Esophagus muscularis mucosa (tissue), 3 donors: ENCODE data around the gene POLR3F.

Experiments
- POLR2A ChIP-seq: fragments of 450-650 bp; IDR thresholded peaks from one replicate; pipeline ENCODE4 v1.6.1; 2017; ENCODE audit warnings: antibody characterized with exemption, moderate library complexity, mild to moderate bottlenecking, low read depth
- POLR2AphosphoS5 ChIP-seq, 2 donors: sonication (generic); formaldehyde crosslinking; IDR thresholded peaks; one replicate each; pipeline ENCODE4 v1.6.1; 2017; ENCODE audit warnings: antibody characterized with exemption in 2 of 2
- TF ChIP-seq, protein P1 (sequence below), 3 experiments: fragments of 200-600 bp in 2 of 3; fragments of 450-650 bp in 1 of 3; sonication (generic) in 2 of 3; IDR thresholded peaks; one replicate each; pipeline ENCODE4 v1.5.1; 2017 to 2019; ENCODE audit warnings: antibody characterized with exemption in 3 of 3, mild to moderate bottlenecking in 2 of 3, moderate library complexity in 1 of 3

DNA sequence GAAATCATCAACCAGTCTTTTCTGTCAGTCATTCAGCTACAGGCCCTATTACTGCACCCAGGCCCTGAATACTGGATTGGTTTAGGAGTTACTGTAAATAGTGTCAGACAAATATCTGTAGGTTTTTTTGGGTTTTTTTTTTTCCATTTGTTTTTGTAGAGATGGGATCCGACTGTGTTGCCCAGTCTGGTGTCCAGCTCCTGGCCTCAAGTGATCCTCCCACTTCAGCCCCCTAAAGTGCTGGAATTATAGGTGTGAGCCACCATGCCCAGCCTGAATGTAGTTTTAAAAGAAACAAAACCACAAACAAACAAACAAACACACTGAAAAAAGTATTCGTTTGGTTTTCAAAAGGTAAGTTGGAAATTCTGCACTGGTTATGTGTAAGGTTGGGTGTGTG, 40.0 kb upstream of the POLR3F start:
- TF ChIP-seq, protein P1, sequence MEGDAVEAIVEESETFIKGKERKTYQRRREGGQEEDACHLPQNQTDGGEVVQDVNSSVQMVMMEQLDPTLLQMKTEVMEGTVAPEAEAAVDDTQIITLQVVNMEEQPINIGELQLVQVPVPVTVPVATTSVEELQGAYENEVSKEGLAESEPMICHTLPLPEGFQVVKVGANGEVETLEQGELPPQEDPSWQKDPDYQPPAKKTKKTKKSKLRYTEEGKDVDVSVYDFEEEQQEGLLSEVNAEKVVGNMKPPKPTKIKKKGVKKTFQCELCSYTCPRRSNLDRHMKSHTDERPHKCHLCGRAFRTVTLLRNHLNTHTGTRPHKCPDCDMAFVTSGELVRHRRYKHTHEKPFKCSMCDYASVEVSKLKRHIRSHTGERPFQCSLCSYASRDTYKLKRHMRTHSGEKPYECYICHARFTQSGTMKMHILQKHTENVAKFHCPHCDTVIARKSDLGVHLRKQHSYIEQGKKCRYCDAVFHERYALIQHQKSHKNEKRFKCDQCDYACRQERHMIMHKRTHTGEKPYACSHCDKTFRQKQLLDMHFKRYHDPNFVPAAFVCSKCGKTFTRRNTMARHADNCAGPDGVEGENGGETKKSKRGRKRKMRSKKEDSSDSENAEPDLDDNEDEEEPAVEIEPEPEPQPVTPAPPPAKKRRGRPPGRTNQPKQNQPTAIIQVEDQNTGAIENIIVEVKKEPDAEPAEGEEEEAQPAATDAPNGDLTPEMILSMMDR (IDR thresholded peaks at IDR 0.05) = no peak
- no peak for TF ChIP-seq POLR2AphosphoS5 (IDR thresholded peaks at IDR 0.05)
- no peak for TF ChIP-seq POLR2A
